ENCODE data around the gene RASGRF2.

- TF ChIP-seq CTCF (IDR thresholded peaks at IDR 0.05; ENCODE audit: insufficient read depth, low read length) (no peak), SPI1 (IDR thresholded peaks at IDR 0.05; ENCODE audit: borderline replicate concordance, low read depth) (no peak), POLR2AphosphoS5 (IDR thresholded peaks at IDR 0.05; ENCODE audit: low read depth) (no peak), GABPA (IDR thresholded peaks at IDR 0.05; ENCODE audit: low read depth) (no peak), REST (IDR thresholded peaks at IDR 0.05; ENCODE audit: insufficient replicate concordance, low read depth) (no peak)
Observed at GRCh38 chr5:80953587-80953986, 6.6 kb upstream of the RASGRF2 start.
